ENCODE data around the gene RXFP4.

Gene RXFP4

DNA sequence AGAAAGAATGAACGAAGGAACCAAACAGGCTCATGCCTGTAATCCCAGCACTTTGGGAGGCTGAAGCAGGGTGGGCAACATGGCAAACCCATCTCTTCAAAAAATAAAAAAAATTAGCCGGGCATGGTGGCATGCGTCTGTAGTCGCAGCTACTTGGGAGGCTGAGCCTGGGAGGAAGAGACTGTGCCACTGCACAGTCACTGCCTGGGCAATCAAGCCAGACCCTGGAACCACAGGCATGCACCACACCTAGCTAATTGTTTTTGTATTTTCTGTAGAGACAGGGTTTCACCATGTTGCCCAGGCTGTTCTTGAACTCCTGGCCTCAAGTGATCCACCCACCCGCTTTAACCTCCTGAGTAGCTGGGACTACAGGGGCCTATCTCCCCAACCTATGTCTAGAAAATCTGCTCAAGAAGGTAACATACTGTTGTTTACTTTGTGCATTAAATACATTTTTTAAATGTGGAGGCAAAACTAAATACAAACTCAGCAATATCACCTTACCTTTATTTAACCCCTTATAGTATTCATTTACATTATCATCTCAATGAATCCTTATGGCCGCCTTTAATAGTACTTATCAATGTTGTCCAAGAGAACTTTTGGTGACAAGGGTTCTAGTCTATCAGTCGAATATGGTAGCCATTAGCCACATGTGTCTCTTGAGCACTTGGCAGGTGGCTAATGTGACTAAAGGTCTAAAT is 10.0 kb upstream of the RXFP4 start:
- TF ChIP-seq, protein P1, sequence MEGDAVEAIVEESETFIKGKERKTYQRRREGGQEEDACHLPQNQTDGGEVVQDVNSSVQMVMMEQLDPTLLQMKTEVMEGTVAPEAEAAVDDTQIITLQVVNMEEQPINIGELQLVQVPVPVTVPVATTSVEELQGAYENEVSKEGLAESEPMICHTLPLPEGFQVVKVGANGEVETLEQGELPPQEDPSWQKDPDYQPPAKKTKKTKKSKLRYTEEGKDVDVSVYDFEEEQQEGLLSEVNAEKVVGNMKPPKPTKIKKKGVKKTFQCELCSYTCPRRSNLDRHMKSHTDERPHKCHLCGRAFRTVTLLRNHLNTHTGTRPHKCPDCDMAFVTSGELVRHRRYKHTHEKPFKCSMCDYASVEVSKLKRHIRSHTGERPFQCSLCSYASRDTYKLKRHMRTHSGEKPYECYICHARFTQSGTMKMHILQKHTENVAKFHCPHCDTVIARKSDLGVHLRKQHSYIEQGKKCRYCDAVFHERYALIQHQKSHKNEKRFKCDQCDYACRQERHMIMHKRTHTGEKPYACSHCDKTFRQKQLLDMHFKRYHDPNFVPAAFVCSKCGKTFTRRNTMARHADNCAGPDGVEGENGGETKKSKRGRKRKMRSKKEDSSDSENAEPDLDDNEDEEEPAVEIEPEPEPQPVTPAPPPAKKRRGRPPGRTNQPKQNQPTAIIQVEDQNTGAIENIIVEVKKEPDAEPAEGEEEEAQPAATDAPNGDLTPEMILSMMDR (conservative IDR thresholded peaks at IDR 0.05) = no peak
- TF ChIP-seq ZFX (IDR thresholded peaks at IDR 0.05) = no peak
- no peak overlapping the region for H3K27ac ChIP-seq

DNA sequence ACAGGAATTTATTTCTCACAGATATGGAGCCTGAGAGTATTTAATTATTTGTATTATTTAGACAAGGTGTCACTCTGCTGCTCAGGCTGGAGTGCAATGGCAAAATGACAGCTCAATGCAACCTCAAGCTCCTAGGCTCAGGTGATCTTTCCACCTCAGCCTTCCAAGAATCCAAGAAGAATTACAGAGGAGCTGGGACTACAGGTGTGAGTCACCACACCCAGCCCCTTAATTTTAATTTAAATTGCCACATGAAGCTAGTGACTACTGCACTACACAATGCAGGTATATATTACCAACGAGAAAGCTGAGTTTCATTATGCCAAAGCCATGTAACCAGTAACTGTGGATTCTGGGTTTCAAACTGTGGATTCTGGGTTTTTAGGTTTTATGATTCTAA is 9.4 kb upstream of the RXFP4 start:
- no peak overlapping the region for H3K27ac ChIP-seq
- no peak for TF ChIP-seq ZFX (IDR thresholded peaks at IDR 0.05)
- TF ChIP-seq, protein P1 (conservative IDR thresholded peaks at IDR 0.05) = no peak

- no peak overlapping the region for H3K27ac ChIP-seq
- TF ChIP-seq, protein P1 (conservative IDR thresholded peaks at IDR 0.05) = no peak
- TF ChIP-seq ZFX (IDR thresholded peaks at IDR 0.05) = no peak
Measured at GRCh38 chr1:155932487-155932886, 9.0 kb upstream of the RXFP4 start.

GRCh38 chr1:155933591-155934096 is 7.8 kb upstream of the RXFP4 start:
- no peak for TF ChIP-seq ZFX (IDR thresholded peaks at IDR 0.05)
- TF ChIP-seq, protein P1 (conservative IDR thresholded peaks at IDR 0.05) = no peak
- H3K27ac ChIP-seq = peak overlapping the region; percentile 89

- peak within 1 kb of the TSS; percentile 89 for H3K27ac ChIP-seq
- TF ChIP-seq, protein P1 (conservative IDR thresholded peaks at IDR 0.05) = no peak
- peak; percentile 89 for TF ChIP-seq ZFX (IDR thresholded peaks at IDR 0.05)
Measured at GRCh38 chr1:155934097-155934935, 7.1 kb upstream of the RXFP4 start, which contains the start of gene KHDC4. Gene KHDC4 (minus strand): TSS chr1:155934413. CDS start chr1:155934373, 40 bp downstream.

DNA sequence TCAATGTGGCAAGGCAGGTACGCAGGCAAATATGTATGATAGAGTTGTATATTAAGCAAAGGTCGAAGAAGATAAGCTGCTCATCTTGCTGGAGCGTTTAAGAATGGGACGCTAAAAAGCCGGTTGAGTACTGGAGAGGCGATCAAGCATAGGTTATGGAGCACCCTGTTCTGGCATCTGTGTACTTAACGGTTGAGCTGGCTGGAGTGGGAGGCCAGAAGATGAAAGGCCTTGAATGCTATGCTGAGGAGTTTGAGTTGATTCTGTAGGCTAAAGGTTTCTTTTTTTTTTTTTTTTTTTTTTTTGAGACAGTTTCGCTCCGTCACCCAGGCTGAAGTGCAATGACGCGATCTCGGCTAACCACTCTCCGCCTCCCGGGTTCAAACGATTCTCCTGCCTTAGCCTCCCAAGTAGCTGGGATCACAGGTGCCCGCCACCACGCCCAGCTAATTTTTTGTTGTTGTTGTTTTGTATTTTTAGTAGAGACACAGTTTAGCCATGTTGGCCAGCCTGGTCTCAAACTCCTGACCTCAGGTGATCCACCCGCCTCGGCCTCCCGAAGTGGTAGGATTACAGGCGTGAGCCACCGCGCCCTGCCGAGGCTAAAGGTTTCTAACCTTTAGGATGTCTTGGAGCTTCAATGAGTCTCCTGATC is 6.4 kb upstream of the RXFP4 start:
- peak overlapping the region; percentile 89 for H3K27ac ChIP-seq
- TF ChIP-seq, protein P1 (conservative IDR thresholded peaks at IDR 0.05) = no peak
- no peak for TF ChIP-seq ZFX (IDR thresholded peaks at IDR 0.05)
